CD14-positive monocyte (primary cell): ENCODE measurements around the gene GALNS. TPM values are rescaled to one million over a fixed set of nuclear protein-coding genes. Genes with fewer than 3 reads are reported as not detected.

Experiments
- DNase-seq, 3 donors: peaks; one replicate each; pipeline ENCODE4 v3.0.0-alpha.2; 2011 to 2022
- H2AFZ ChIP-seq: 2 replicates; pipeline ENCODE4 v1.6.0; 2012; ENCODE audit warnings: mild to moderate bottlenecking, low read depth, low read length, inconsistent platforms; ENCODE audit not compliant: insufficient read depth, poor library complexity, severe bottlenecking
- H3K27ac ChIP-seq, 2 donors: 1 replicate in 1 of 2; 2 replicates in 1 of 2; pipeline ENCODE4 v1.5.1; 2012 to 2013; ENCODE audit warnings: low read length in 2 of 2, control low read depth in 1 of 2, inconsistent platforms in 1 of 2, low read depth in 1 of 2, mild to moderate bottlenecking in 1 of 2
- H3K27me3 ChIP-seq, 2 donors: one replicate each; pipeline versions ENCODE4 v1.6.0 to v1.6.1; 2011 to 2013; ENCODE audit warnings: low read length in 2 of 2; ENCODE audit not compliant: control insufficient read depth in 2 of 2, insufficient read depth in 2 of 2
- H3K36me3 ChIP-seq, 2 donors: replicated peaks in 1 of 2; 1 replicate in 1 of 2; 2 replicates in 1 of 2; pipeline versions ENCODE4 v1.5.1 to v1.6.1; 2012 to 2013; ENCODE audit warnings: low read length in 2 of 2, control low read depth in 1 of 2, inconsistent platforms in 1 of 2, mild to moderate bottlenecking in 1 of 2; ENCODE audit not compliant: insufficient read depth in 2 of 2, control insufficient read depth in 1 of 2
- H3K4me1 ChIP-seq, 2 donors: 1 replicate in 1 of 2; 2 replicates in 1 of 2; pipeline versions ENCODE4 v1.5.1 to v1.6.1; 2012 to 2013; ENCODE audit warnings: low read length in 2 of 2, control low read depth in 1 of 2, inconsistent platforms in 1 of 2, mild to moderate bottlenecking in 1 of 2, moderate library complexity in 1 of 2; ENCODE audit not compliant: insufficient read depth in 2 of 2, control insufficient read depth in 1 of 2
- H3K4me2 ChIP-seq: replicated peaks from 2 replicates; pipeline ENCODE3; 2012; ENCODE audit warnings: low read length, moderate library complexity, mild to moderate bottlenecking; ENCODE audit not compliant: poor library complexity, severe bottlenecking; ENCODE audit errors: extremely low read depth
- H3K4me3 ChIP-seq, 3 experiments: fragments of 200-600 bp in 1 of 3; sonication (generic) in 1 of 3; replicated peaks in 1 of 3; 1 replicate in 2 of 3; 2 replicates in 1 of 3; pipeline ENCODE4 v1.5.1; 2011 to 2013; ENCODE audit warnings: low read length in 3 of 3, mild to moderate bottlenecking in 3 of 3, control low read depth in 2 of 3, low read depth in 2 of 3, inconsistent platforms in 1 of 3, moderate library complexity in 1 of 3
- H3K79me2 ChIP-seq: 2 replicates; pipeline ENCODE4 v1.6.0; 2012; ENCODE audit warnings: mild to moderate bottlenecking, control low read depth, inconsistent platforms, low read length, moderate library complexity; ENCODE audit not compliant: insufficient read depth
- H3K9ac ChIP-seq: 2 replicates; pipeline ENCODE4 v1.6.0; 2017; ENCODE audit warnings: low read length, mild to moderate bottlenecking; ENCODE audit not compliant: insufficient read depth, poor library complexity, severe bottlenecking
- H3K9me3 ChIP-seq, 2 donors: replicated peaks in 1 of 2; 1 replicate in 1 of 2; 2 replicates in 1 of 2; pipeline versions ENCODE4 v1.5.1 to v1.6.1; 2012 to 2013; ENCODE audit warnings: low read length in 2 of 2, control low read depth in 1 of 2; ENCODE audit not compliant: control insufficient read depth in 1 of 2, insufficient read depth in 1 of 2
- H4K20me1 ChIP-seq: 2 replicates; pipeline ENCODE4 v1.6.0; 2012; ENCODE audit warnings: mild to moderate bottlenecking, low read length, control low read depth, moderate library complexity; ENCODE audit not compliant: insufficient read depth
- H3K27ac Mint-ChIP-seq, 7 donors: one replicate each; pipeline ENCODE4 v1.8.0; 2020; ENCODE audit warnings: mild to moderate bottlenecking in 7 of 7, mixed read lengths in 7 of 7, moderate library complexity in 6 of 7, inconsistent platforms in 2 of 7
- H3K27me3 Mint-ChIP-seq, 3 donors: one replicate each; pipeline ENCODE4 v1.8.0; 2021 to 2022; ENCODE audit warnings: low read depth in 3 of 3, mild to moderate bottlenecking in 3 of 3, mixed read lengths in 3 of 3, moderate library complexity in 3 of 3, inconsistent platforms in 1 of 3
- H3K36me3 Mint-ChIP-seq, 2 donors: one replicate each; pipeline ENCODE4 v1.8.0; 2020; ENCODE audit warnings: mixed read lengths in 2 of 2, inconsistent platforms in 1 of 2, mild to moderate bottlenecking in 1 of 2
- H3K4me1 Mint-ChIP-seq: one replicate; pipeline ENCODE4 v1.8.0; 2020; ENCODE audit warnings: mild to moderate bottlenecking, mixed read lengths
- H3K4me3 Mint-ChIP-seq, 2 donors: one replicate each; pipeline ENCODE4 v1.8.0; 2020; ENCODE audit warnings: mild to moderate bottlenecking in 2 of 2, mixed read lengths in 2 of 2, moderate library complexity in 1 of 2
- H3K9me3 Mint-ChIP-seq, 7 donors: one replicate each; pipeline ENCODE4 v1.8.0; 2020 to 2022; ENCODE audit warnings: mixed read lengths in 7 of 7, mild to moderate bottlenecking in 6 of 7, moderate library complexity in 6 of 7, inconsistent platforms in 2 of 7
- WGBS: methylation state at CpG from one replicate; pipeline ENCODE4 v1.1.5; 2013; ENCODE audit warnings: missing lambda C conversion rate; ENCODE audit not compliant: insufficient coverage; 5-methylcytosine and 5-hydroxymethylcytosine counted together
- intact Hi-C, 2 donors: fragments of 100-400 bp; cut with micrococcal nuclease; formaldehyde crosslinking; loops; one replicate each; pipeline versions ENCODE4 v1.15.0 to v1.15.1; 2023
- polyA plus RNA-seq, 3 donors: library from polyadenylated mRNA; depleted of rRNA in 1 of 3; unstranded in 2 of 3; stranded (reverse) in 1 of 3; fragments of 300-500 nt in 2 of 3; fragments of >200 nt in 1 of 3; fragmentation: Illumina TruSeq in 2 of 3; gene quantifications; 1 replicate in 2 of 3; 2 replicates in 1 of 3; pipeline ENCODE4 v1.2.3, GENCODE V29; 2012 to 2021
- TF ChIP-seq, protein P1 (sequence below): fragments of 200-600 bp; IDR thresholded peaks from one replicate; pipeline ENCODE4 v1.8.0; 2022; ENCODE audit warnings: antibody characterized with exemption, mild to moderate bottlenecking

The GALNS gene
- polyA plus RNA-seq, 3 donors = 20.2 to 34.4 (median 32.2) TPM

DNA sequence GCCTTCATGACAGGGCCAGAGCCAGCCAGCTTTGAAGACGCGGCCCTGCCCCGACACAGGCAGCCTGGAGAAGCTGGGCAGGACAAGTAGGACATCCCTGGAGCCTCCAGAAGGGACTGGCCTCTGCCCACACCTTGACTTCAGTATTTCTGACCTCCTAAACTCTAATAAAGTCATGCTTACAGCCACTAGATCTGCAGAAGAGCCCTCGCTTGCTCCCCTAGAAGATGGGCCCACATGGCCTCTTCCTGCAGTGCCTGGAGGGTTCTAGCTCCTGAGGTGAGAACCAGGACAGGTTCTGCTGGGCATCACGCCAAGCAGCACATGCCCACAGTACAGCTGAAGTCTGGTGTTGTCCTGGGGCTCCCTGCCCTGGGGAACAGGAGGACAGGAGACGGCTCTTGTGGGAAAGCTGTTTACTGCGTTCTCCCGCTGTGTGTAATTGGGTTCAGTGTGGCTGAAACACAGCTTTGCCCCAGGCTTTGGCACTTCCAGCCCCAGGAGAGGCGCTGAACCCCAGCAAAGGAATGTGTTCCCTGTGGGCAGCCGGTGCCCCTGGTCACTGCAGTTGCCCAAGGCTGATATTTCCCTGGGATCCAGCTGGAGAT lies 47.6 kb downstream of the GALNS start:
- peaks cover 19 to 30% of the 10 kb centered on the region in 2 donors for H3K36me3 Mint-ChIP-seq
- TF ChIP-seq, protein P1, sequence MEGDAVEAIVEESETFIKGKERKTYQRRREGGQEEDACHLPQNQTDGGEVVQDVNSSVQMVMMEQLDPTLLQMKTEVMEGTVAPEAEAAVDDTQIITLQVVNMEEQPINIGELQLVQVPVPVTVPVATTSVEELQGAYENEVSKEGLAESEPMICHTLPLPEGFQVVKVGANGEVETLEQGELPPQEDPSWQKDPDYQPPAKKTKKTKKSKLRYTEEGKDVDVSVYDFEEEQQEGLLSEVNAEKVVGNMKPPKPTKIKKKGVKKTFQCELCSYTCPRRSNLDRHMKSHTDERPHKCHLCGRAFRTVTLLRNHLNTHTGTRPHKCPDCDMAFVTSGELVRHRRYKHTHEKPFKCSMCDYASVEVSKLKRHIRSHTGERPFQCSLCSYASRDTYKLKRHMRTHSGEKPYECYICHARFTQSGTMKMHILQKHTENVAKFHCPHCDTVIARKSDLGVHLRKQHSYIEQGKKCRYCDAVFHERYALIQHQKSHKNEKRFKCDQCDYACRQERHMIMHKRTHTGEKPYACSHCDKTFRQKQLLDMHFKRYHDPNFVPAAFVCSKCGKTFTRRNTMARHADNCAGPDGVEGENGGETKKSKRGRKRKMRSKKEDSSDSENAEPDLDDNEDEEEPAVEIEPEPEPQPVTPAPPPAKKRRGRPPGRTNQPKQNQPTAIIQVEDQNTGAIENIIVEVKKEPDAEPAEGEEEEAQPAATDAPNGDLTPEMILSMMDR = no peak
- intact Hi-C loops = no loop called here
- H3K4me3 Mint-ChIP-seq = no peak overlapping the region
- Histone ChIP-seq H4K20me1 (peaks cover 44% of the 10 kb centered on the region), H3K4me2 (no peak overlapping the region), H3K27ac (no peak overlapping the region), H3K4me3 (no peak overlapping the region), H3K79me2 (peaks cover 73% of the 10 kb centered on the region), H3K4me1 (peaks cover 45 to 54% of the 10 kb centered on the region in 2 donors), H3K9ac (no peak overlapping the region), H3K27me3 (no peaks in the 10 kb centered on the region), H2AFZ (no peak overlapping the region), H3K36me3 (peaks cover 14 to 25% of the 10 kb centered on the region in 2 donors), H3K9me3 (no peaks in the 10 kb centered on the region)
- peaks cover 34% of the 10 kb centered on the region for H3K4me1 Mint-ChIP-seq
- WGBS = 89% methylated on average over 10 of the region's 10 CpGs
- peak overlapping the region in 1 of 7 donors; percentile 19 for H3K27ac Mint-ChIP-seq
- peaks cover 0 to 2% (median 0%) of the 10 kb centered on the region in 3 donors for H3K27me3 Mint-ChIP-seq
- DNase-seq = no peak
- H3K9me3 Mint-ChIP-seq = no peaks in the 10 kb centered on the region

DNA sequence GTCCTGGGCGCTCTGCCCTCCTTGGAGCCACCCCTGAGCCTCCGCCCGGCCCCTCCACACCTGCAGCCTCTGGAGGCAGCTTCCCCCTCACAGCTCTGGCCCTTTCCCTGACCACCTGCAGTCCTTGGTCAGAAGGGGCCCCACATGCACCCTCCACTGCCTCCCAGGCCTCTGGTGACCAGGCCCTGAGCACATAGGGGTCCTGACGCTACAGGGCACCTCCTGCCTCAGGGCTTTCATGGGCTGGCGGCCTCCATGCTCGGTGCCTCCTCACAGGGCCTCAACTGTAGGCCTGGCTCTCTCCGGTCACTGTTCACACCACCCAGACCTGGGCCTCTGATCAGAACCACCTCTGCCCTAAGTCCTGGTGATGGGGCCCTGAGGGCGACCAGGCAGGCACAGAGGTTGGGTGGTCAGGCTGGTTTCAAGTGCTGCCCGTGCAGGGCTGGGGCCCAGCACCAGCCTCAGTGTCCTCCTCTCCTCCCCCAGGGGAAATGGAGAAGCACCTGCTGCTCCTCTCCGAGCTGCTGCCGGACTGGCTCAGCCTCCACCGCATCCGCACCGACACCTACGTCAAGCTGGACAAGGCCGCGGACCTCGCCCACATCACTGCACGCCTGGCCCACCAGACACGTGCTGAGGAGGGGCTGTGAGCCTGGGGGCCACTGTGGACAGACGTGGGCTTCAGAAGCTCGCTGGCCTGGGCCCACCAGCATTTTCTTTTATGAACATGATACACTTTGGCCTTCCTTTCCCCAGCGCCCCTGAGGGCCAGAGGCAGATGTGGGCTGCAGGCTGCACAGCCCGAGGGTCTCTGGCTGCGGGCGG lies 48.9 kb downstream of the GALNS start:
- H3K4me3 ChIP-seq = no peak overlapping the region
- no peak overlapping the region for H3K27ac ChIP-seq
- H3K79me2 ChIP-seq = peaks cover 80% of the 10 kb centered on the region
- no peaks in the 10 kb centered on the region for H3K9me3 ChIP-seq
- Mint-ChIP-seq H3K27me3 (peaks cover 0 to 2% (median 0%) of the 10 kb centered on the region in 3 donors), H3K36me3 (peaks cover 19 to 30% of the 10 kb centered on the region in 2 donors), H3K4me3 (no peak overlapping the region), H3K27ac (peak overlapping the region in 2 of 7 donors; percentile 53 to 63), H3K9me3 (no peaks in the 10 kb centered on the region), H3K4me1 (peaks cover 32% of the 10 kb centered on the region)
- peaks cover 40% of the 10 kb centered on the region for H4K20me1 ChIP-seq
- 91% methylated on average over 24 of the region's 26 CpGs for whole genome bisulfite sequencing
- no peak for DNase-seq
- intact Hi-C loops = no loop called here
- peaks cover 41 to 60% of the 10 kb centered on the region in 2 donors for H3K4me1 ChIP-seq
- H3K9ac ChIP-seq = no peak overlapping the region
- no peak overlapping the region for H2AFZ ChIP-seq
- peaks cover 14 to 25% of the 10 kb centered on the region in 2 donors for H3K36me3 ChIP-seq
- no peaks in the 10 kb centered on the region for H3K27me3 ChIP-seq
- H3K4me2 ChIP-seq = no peak overlapping the region
- TF ChIP-seq, protein P1 = no peak
